ENCODE results near the gene TMEM255B. TPM values are rescaled to one million over a fixed set of nuclear protein-coding genes. Genes with fewer than 3 reads are reported as not detected.

TMEM255B gene
- total and polyA plus RNA-seq, 2 donors (not counting 3 experiments of a cell fraction or from before 2014, with no cell fraction given), result 105 to 121 TPM

DNA sequence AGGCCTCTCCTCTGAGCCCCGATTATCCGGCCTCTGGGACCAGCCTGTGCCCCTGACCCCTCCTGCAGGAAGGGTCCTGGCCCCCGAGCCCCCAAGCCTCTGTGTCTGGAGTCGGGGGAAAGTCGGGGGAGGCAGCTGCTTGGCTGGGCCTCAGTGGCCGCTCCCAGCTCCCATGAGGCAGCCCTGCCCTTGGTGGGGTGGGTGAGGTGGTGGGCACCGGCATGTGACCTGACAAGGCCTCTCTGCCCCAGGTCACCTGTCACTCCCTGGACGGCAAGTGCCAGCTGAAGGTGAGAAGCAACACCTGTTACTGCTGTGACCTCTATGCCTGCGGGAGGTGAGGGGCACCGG lies 41.5 kb downstream of the TMEM255B start:
- H4K20me1 ChIP-seq (replicated peaks; ENCODE audit: control insufficient read depth, extremely low read depth, insufficient read depth, low read length), result no peaks in the 10 kb centered on the region
- BruUV-seq (replicated peaks), result no TSS peak
- no peak overlapping the region for H3K9ac ChIP-seq (replicated peaks; ENCODE audit: extremely low read depth, insufficient read depth, low read length)
- no peaks in the 10 kb centered on the region for H3K79me2 ChIP-seq (ENCODE audit: control insufficient read depth, insufficient read depth, low read length)
- peaks cover 0 to 28% of the 10 kb centered on the region in 2 experiments for H3K36me3 ChIP-seq (ENCODE audit: control insufficient read depth in 2 of 2, extremely low read depth in 1 of 2, insufficient read depth in 2 of 2, low read length in 2 of 2)
- no peaks in the 10 kb centered on the region for H3K9me1 ChIP-seq (replicated peaks; ENCODE audit: control insufficient read depth, extremely low read depth, insufficient read depth, low read length)
- intact Hi-C loops (cut with micrococcal nuclease), result no loop called here
- H3K27me3 ChIP-seq (ENCODE audit: control insufficient read depth in 2 of 2, insufficient read depth in 2 of 2, low read length in 2 of 2), result no peaks in the 10 kb centered on the region
- TF ChIP-seq POLR2AphosphoS5 (IDR thresholded peaks at IDR 0.05; ENCODE audit: insufficient read depth, low read depth, low read length) (no peak), JUN (IDR thresholded peaks at IDR 0.05; ENCODE audit: borderline replicate concordance, insufficient read depth, insufficient read length, low read depth) (no peak), EZH2 (IDR thresholded peaks at IDR 0.05; ENCODE audit: borderline replicate concordance, low read depth, low read length, severe bottlenecking) (no peak), POLR2A (IDR thresholded peaks at IDR 0.05; ENCODE audit: low read depth, low read length) (no peak)
- TF ChIP-seq, protein P1, sequence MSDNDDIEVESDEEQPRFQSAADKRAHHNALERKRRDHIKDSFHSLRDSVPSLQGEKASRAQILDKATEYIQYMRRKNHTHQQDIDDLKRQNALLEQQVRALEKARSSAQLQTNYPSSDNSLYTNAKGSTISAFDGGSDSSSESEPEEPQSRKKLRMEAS (IDR thresholded peaks at IDR 0.05; ENCODE audit: insufficient read depth, insufficient read length), result no peak
- no peak overlapping the region for H3K27ac ChIP-seq (ENCODE audit: insufficient read depth, low read depth, low read length)
- no peak overlapping the region for H3K4me3 ChIP-seq (replicated peaks in 1 of 3; ENCODE audit: insufficient read depth in 1 of 3, low read depth in 1 of 3, low read length in 3 of 3)
- DNase-seq (ENCODE audit: low read depth, low spot score) (no peak), FAIRE-seq (no peak)
- H3K9me3 ChIP-seq (replicated peaks; ENCODE audit: control insufficient read depth, insufficient read depth, low read length), result no peaks in the 10 kb centered on the region
- H2AFZ ChIP-seq (ENCODE audit: low read depth, low read length), result no peak overlapping the region
- H3K4me1 ChIP-seq (ENCODE audit: control insufficient read depth, extremely low read depth, insufficient read depth, low read length), result peaks cover 3% of the 10 kb centered on the region
- POLR2A ChIA-PET, result no interaction called here
- H3K4me2 ChIP-seq (ENCODE audit: insufficient read depth, low read length), result no peak overlapping the region
- dilution Hi-C loops (cut with MboI; ENCODE audit: extremely low pct_ligation_motif_present, low sequenced_read_pairs), result no loop called here
- CTCF ChIA-PET, result no interaction called here

DNA sequence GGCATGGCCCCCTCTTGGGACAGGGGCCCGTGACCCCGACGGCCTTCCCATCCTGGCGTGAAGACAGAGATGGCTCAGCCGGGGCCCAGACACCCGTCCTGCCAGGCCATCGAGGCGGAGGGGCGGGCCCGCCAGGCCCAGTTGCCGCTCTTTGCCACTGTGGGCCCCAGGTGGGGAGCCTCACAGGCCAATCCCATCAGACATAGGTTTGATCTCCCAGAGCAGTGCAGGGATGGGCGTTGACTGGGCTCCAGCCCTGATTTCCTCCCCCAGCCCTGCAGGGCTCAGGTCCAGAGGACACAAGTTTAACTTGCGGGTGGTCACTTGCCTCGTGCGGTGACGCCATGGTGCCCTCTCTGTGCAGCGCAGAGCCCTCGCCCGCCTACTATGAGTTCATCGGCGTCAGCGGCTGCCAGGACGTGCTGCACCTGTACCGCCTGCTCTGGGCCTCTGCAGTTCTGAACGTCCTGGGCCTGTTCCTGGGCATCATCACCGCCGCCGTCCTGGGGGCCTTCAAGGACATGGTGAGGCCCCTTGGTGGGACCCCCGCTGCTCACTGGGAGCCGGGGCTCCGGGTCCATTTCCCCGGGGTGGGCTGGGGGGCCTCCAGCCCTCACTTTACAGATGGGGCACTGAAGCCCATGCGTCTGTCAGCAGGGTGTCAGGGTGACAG lies 42.4 kb downstream of the TMEM255B start:
- POLR2A ChIA-PET, result no interaction called here
- no peaks in the 10 kb centered on the region for H3K9me3 ChIP-seq (replicated peaks; ENCODE audit: control insufficient read depth, insufficient read depth, low read length)
- H2AFZ ChIP-seq (ENCODE audit: low read depth, low read length), result no peak overlapping the region
- no peak overlapping the region for H3K4me2 ChIP-seq (ENCODE audit: insufficient read depth, low read length)
- H3K27ac ChIP-seq (ENCODE audit: insufficient read depth, low read depth, low read length), result no peak overlapping the region
- FAIRE-seq (no peak), DNase-seq (ENCODE audit: low read depth, low spot score) (no peak)
- no peak overlapping the region for H3K9ac ChIP-seq (replicated peaks; ENCODE audit: extremely low read depth, insufficient read depth, low read length)
- dilution Hi-C loops (cut with MboI; ENCODE audit: extremely low pct_ligation_motif_present, low sequenced_read_pairs), result no loop called here
- H3K4me1 ChIP-seq (ENCODE audit: control insufficient read depth, extremely low read depth, insufficient read depth, low read length), result peaks cover 3% of the 10 kb centered on the region
- no TSS peak for BruUV-seq (replicated peaks)
- TF ChIP-seq GATA2 (IDR thresholded peaks at IDR 0.05; ENCODE audit: insufficient read depth, insufficient read length, low read depth, low read length) (no peak), POLR2A (IDR thresholded peaks at IDR 0.05; ENCODE audit: low read depth, low read length) (no peak)
- H3K79me2 ChIP-seq (ENCODE audit: control insufficient read depth, insufficient read depth, low read length), result no peaks in the 10 kb centered on the region
- CTCF ChIA-PET, result interaction anchor here (0.6 to 2.3 kb wide), 4 partner anchors 19 to 77 kb away, joined by 3 to 12 read pairs (median 5); partner anchors contain the start of gene TMEM255B
- peaks cover 0 to 20% of the 10 kb centered on the region in 2 experiments for H3K36me3 ChIP-seq (ENCODE audit: control insufficient read depth in 2 of 2, extremely low read depth in 1 of 2, insufficient read depth in 2 of 2, low read length in 2 of 2)
- no peaks in the 10 kb centered on the region for H3K9me1 ChIP-seq (replicated peaks; ENCODE audit: control insufficient read depth, extremely low read depth, insufficient read depth, low read length)
- H3K27me3 ChIP-seq (ENCODE audit: control insufficient read depth in 2 of 2, insufficient read depth in 2 of 2, low read length in 2 of 2), result no peaks in the 10 kb centered on the region
- no peaks in the 10 kb centered on the region for H4K20me1 ChIP-seq (replicated peaks; ENCODE audit: control insufficient read depth, extremely low read depth, insufficient read depth, low read length)
- intact Hi-C loops (cut with micrococcal nuclease), result no loop called here
- no peak overlapping the region for H3K4me3 ChIP-seq (replicated peaks in 1 of 3; ENCODE audit: insufficient read depth in 1 of 3, low read depth in 1 of 3, low read length in 3 of 3)
